Activated B cell treated with CpG ODN at 0.5 μM for 24 hours (primary cell): ENCODE measurements around the gene PRAC2. TPM values are rescaled to one million over a fixed set of nuclear protein-coding genes. Genes with fewer than 3 reads are reported as not detected.
A peak's percentile ranks its signal among the peaks of the same experiment; 100 is the strongest.

Experiments used
- ATAC-seq: fragments of 200-7000 bp; cut with Tn5 transposase; one replicate; pipeline ENCODE4 v1.10.0; 2021; ENCODE audit warnings: low read depth, mild to moderate bottlenecking, moderate library complexity
- CTCF ChIA-PET: fragments of 350-600 bp; sonication (Branson Sonifier 250); formaldehyde crosslinking; loops from one replicate; lab custom pipeline; 2021; ENCODE audit warnings: antibody characterized with exemption; lab: Charles Lee
- POLR2A ChIA-PET: fragments of 350-600 bp; sonication (Branson Sonifier 250); formaldehyde crosslinking; loops from one replicate; lab custom pipeline; 2021; ENCODE audit warnings: antibody characterized with exemption; lab: Charles Lee
- DNase-seq: peaks from one replicate; pipeline ENCODE4 v3.0.0; 2022
- H3K27ac Mint-ChIP-seq: one replicate; pipeline ENCODE4 v1.8.0; 2020; ENCODE audit warnings: mixed read lengths
- H3K27me3 Mint-ChIP-seq: one replicate; pipeline ENCODE4 v1.8.0; 2021; ENCODE audit warnings: mixed read lengths
- H3K36me3 Mint-ChIP-seq: one replicate; pipeline ENCODE4 v1.8.0; 2021; ENCODE audit warnings: low read depth, mixed read lengths
- H3K4me1 Mint-ChIP-seq: one replicate; pipeline ENCODE4 v1.8.0; 2021; ENCODE audit warnings: mixed read lengths
- H3K4me3 Mint-ChIP-seq: one replicate; pipeline ENCODE4 v1.8.0; 2020; ENCODE audit warnings: mild to moderate bottlenecking, mixed read lengths
- H3K9me3 Mint-ChIP-seq: one replicate; pipeline ENCODE4 v1.8.0; 2020; ENCODE audit warnings: mixed read lengths
- intact Hi-C: fragments of 100-400 bp; cut with micrococcal nuclease; formaldehyde crosslinking; loops from one replicate; pipeline ENCODE4 v1.15.1; 2024
- total RNA-seq: library from RNA; stranded (reverse); gene quantifications from 2 replicates; pipeline ENCODE4 v1.2.3, GENCODE V29; 2022
- TF ChIP-seq, protein P1 (sequence below): fragments of 200-600 bp; IDR thresholded peaks from one replicate; pipeline ENCODE4 v1.8.0; 2022; ENCODE audit warnings: antibody characterized with exemption, mild to moderate bottlenecking

The PRAC2 gene
- total RNA-seq, 1 donor from 2014 or later = not detected

DNA sequence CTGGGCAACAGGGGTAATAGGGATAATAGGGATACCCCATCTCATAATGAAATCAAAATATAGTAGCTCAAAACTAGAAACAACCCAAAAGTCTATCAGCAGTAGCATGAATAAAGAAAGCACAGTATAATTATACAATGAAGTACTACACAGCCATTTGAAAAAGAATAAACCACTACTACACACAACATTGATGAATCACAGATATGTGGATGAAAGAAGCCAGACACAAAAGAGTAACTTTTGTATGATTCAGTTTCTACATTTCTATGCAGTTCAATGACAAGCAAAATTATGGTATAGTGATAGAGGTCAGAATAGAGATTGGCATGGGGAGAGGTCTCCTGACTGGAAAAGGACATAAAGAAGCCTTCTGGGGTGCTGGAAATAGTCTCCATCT, 8.4 kb downstream of the PRAC2 start:
- H3K9me3 Mint-ChIP-seq = no peaks in the 10 kb centered on the region
- peaks cover 80% of the 10 kb centered on the region for H3K27me3 Mint-ChIP-seq
- ATAC-seq = no peak
- ChIA-PET CTCF (no interaction called here), POLR2A (no interaction called here)
- H3K4me1 Mint-ChIP-seq = peaks cover 24% of the 10 kb centered on the region
- no peak overlapping the region for H3K27ac Mint-ChIP-seq
- no peak overlapping the region for H3K4me3 Mint-ChIP-seq
- no peak for DNase-seq
- TF ChIP-seq, protein P1, sequence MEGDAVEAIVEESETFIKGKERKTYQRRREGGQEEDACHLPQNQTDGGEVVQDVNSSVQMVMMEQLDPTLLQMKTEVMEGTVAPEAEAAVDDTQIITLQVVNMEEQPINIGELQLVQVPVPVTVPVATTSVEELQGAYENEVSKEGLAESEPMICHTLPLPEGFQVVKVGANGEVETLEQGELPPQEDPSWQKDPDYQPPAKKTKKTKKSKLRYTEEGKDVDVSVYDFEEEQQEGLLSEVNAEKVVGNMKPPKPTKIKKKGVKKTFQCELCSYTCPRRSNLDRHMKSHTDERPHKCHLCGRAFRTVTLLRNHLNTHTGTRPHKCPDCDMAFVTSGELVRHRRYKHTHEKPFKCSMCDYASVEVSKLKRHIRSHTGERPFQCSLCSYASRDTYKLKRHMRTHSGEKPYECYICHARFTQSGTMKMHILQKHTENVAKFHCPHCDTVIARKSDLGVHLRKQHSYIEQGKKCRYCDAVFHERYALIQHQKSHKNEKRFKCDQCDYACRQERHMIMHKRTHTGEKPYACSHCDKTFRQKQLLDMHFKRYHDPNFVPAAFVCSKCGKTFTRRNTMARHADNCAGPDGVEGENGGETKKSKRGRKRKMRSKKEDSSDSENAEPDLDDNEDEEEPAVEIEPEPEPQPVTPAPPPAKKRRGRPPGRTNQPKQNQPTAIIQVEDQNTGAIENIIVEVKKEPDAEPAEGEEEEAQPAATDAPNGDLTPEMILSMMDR = no peak
- intact Hi-C loops = no loop called here
- H3K36me3 Mint-ChIP-seq = no peaks in the 10 kb centered on the region

DNA sequence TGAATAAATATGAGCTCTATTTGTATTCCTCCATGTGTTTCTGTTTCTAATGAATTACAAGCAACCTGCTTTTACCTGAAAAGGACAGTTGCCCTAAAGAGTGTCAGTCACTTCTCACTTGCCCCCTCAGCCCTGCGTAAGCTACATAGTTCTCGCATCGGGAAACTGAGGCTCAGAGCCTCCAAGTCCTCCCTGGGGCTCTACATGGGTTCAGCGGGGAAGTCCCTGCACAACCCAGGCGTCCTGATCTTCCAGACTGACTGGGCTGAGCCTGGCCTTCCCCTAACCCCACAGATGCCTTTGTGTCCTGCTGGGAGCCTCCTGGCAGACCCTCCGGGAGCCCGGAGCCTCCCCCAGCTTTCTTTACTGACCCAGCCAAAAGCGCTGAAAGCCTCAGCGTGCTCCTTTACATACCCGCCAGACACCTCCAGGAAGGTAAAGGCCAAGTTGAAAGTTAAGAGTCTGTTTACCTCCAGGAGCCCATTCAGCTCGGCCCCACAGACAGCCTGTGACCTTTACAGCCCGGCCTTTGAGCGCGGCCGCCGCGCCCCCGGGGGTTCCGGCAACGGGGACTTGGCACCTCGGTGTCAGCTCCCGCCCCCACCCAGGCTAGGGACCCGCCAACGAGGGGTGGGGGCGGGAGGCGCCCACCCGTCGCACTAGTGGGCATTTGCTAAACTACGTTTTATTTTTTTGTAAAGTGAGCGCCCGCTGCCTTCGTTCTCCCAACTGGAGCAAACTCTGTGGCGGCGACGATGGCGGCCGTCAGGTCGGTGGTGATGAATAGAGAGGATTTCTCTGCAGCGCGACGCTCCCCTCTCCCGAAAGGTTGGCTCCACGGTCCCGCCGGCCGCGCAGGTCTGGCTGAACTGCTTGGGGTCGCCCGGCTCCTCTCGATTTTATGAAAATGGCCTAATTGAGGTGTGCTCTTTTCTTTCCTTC, 10.0 kb downstream of the PRAC2 start:
- DNase-seq (no peak), ATAC-seq (no peak)
- Mint-ChIP-seq H3K36me3 (no peaks in the 10 kb centered on the region), H3K9me3 (no peaks in the 10 kb centered on the region), H3K27ac (no peak overlapping the region), H3K27me3 (peaks cover 75% of the 10 kb centered on the region), H3K4me3 (peak overlapping the region; percentile 30), H3K4me1 (peaks cover 23% of the 10 kb centered on the region)
- ChIA-PET POLR2A (interaction anchor here (0.6 to 0.9 kb wide), 2 partner anchors 14 to 88 kb away, joined by 3 to 4 read pairs; no protein-coding TSS in a partner anchor), CTCF (interaction anchor here (1.2 kb wide), 1 partner anchor 146 kb away, joined by 3 read pairs; no protein-coding TSS in a partner anchor)
- TF ChIP-seq, protein P1 = no peak
- intact Hi-C loops = no loop called here

DNA sequence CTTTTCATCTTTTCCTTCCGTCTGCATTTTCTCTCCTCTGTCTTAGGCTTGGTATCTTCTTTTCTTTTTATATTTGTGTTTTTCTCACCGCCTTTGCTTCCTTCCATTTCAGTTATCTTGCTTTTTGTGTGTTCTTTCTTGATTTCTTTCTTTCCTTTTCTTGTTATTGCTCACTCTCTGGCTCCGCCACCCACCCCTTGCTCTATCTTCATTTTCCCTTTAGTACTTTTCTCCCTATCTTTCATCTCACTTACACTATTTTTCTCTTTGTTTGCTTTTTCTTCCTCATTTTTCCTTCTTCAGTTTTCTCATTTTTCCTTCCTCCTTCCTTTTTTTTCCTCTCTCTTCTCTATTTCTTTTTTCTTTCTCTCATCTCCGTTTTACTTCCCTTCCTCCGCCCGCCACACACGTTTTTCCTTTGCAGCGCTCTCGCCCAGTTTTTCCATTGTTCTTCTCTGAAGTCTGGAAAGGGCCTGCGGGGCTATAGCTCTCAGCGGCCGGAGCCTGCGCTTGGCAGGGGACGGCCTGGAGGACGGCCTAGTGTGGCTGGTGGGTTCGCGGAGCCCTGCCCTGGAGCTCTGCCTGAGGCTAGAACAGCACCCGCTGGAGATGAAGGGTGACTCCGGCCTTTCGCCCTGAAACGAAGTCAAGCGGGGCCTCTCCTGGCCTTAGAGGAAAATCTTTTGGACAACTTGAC, 10.8 kb downstream of the PRAC2 start:
- ChIA-PET POLR2A (interaction anchor here (0.6 kb wide), 1 partner anchor 247 kb away, joined by 4 read pairs; no protein-coding TSS in a partner anchor), CTCF (interaction anchor here (1.2 kb wide), 1 partner anchor 145 kb away, joined by 3 read pairs; no protein-coding TSS in a partner anchor)
- DNase-seq (no peak), ATAC-seq (no peak)
- no peaks in the 10 kb centered on the region for H3K36me3 Mint-ChIP-seq
- intact Hi-C loops = no loop called here
- TF ChIP-seq, protein P1 = no peak
- peak overlapping the region; percentile 30 for H3K4me3 Mint-ChIP-seq
- peaks cover 17% of the 10 kb centered on the region for H3K4me1 Mint-ChIP-seq
- no peak overlapping the region for H3K27ac Mint-ChIP-seq
- no peaks in the 10 kb centered on the region for H3K9me3 Mint-ChIP-seq
- peaks cover 78% of the 10 kb centered on the region for H3K27me3 Mint-ChIP-seq

DNA sequence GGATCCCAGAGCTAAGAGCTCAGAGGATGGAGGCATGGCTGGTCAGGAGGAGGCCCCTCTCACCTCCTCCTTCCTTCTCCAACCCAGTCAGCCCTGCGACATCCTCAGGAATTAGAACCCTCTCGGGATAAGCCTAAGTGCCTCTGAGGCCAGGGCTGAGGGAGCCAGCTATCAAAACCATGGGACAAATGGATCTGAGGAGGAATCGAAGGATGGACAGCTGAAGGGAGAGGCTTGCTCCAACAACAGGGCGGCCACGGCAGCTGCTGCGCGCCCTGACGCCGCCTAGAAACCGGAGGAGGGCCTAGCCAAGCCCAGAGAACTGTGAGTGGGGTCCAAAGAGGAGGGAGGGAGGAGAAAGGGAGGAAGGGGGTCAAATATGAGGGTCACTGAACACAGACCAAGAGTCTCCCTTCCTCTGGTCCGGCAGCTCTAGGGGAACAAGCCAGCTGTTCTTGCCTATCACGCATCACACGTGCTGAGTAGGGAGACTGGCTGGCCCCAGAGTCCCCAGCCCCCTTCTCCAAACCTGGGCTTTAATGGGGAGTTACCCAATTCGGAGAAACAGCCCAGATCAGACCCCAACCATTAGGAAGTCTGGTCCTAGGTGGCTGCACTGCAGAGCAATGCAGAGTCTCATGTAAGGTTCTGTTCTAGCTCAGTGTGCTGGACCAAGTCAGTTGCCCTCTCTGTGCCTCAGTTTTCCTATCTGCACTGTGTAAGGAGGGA, 11.5 kb downstream of the PRAC2 start:
- ATAC-seq (no peak), DNase-seq (no peak)
- Mint-ChIP-seq H3K27ac (no peak overlapping the region), H3K4me3 (no peak overlapping the region), H3K9me3 (no peaks in the 10 kb centered on the region), H3K36me3 (no peaks in the 10 kb centered on the region), H3K4me1 (peaks cover 18% of the 10 kb centered on the region), H3K27me3 (peaks cover 79% of the 10 kb centered on the region)
- ChIA-PET POLR2A (interaction anchor here (0.6 kb wide), 1 partner anchor 247 kb away, joined by 4 read pairs; no protein-coding TSS in a partner anchor), CTCF (no interaction called here)
- TF ChIP-seq, protein P1 = no peak
- intact Hi-C loops = no loop called here
